ENCODE data around the gene CTLA4.

Gene CTLA4

GRCh38 chr2:203867561-203868200, at the start of gene CTLA4:
Gene CTLA4 (plus strand): TSS chr2:203867771. CDS start chr2:203867943, 172 bp downstream.
- DNase-seq: no peak

- DNase-seq: no peak
Measured at GRCh38 chr2:203818656-203819055, 48.9 kb upstream of the CTLA4 start.

- no peak for DNase-seq
Measured at GRCh38 chr2:203819434-203820133, 48.0 kb upstream of the CTLA4 start.

- DNase-seq: no peak
Measured at GRCh38 chr2:203820969-203821368, 46.6 kb upstream of the CTLA4 start.

- no peak for DNase-seq
Measured at GRCh38 chr2:203822240-203822639, 45.3 kb upstream of the CTLA4 start.

GRCh38 chr2:203823173-203823572, 44.4 kb upstream of the CTLA4 start:
- no peak for DNase-seq

GRCh38 chr2:203824057-203824456, 43.5 kb upstream of the CTLA4 start:
- no peak for DNase-seq

- no peak for DNase-seq
Measured at GRCh38 chr2:203824603-203825002, 43.0 kb upstream of the CTLA4 start.

- DNase-seq: no peak
Measured at GRCh38 chr2:203826704-203827103, 40.9 kb upstream of the CTLA4 start.

- peak; percentile 72 for DNase-seq
Measured at GRCh38 chr2:203830304-203831055, 37.1 kb upstream of the CTLA4 start.

- no peak for DNase-seq
Measured at GRCh38 chr2:203835420-203835819, 32.2 kb upstream of the CTLA4 start.

- no peak for DNase-seq
Measured at GRCh38 chr2:203835892-203836800, 31.4 kb upstream of the CTLA4 start.

GRCh38 chr2:203840655-203841205, 26.8 kb upstream of the CTLA4 start:
- no peak for DNase-seq

- no peak for DNase-seq
Measured at GRCh38 chr2:203841654-203842053, 25.9 kb upstream of the CTLA4 start.

- no peak for DNase-seq
Measured at GRCh38 chr2:203842373-203842772, 25.2 kb upstream of the CTLA4 start.

- no peak for DNase-seq
Measured at GRCh38 chr2:203846490-203847105, 21.0 kb upstream of the CTLA4 start.

- DNase-seq: no peak
Measured at GRCh38 chr2:203849010-203849409, 18.6 kb upstream of the CTLA4 start.

- no peak for DNase-seq
Measured at GRCh38 chr2:203852760-203853159, 14.8 kb upstream of the CTLA4 start.

GRCh38 chr2:203853271-203853670, 14.3 kb upstream of the CTLA4 start:
- DNase-seq: no peak

- DNase-seq: no peak
Measured at GRCh38 chr2:203853722-203854121, 13.8 kb upstream of the CTLA4 start.

- no peak for DNase-seq
Measured at GRCh38 chr2:203855274-203855673, 12.3 kb upstream of the CTLA4 start.

GRCh38 chr2:203857656-203858055, 9.9 kb upstream of the CTLA4 start:
- DNase-seq: no peak
